Smooth muscle cell of the pulmonary artery (primary cell): Measurements from ENCODE around the gene DAGLB. TPM values are rescaled to one million over a fixed set of nuclear protein-coding genes. Genes with fewer than 3 reads are reported as not detected.

Experiments
- total RNA-seq: library from RNA; depleted of rRNA; stranded (reverse); fragments of >200 nt; gene quantifications from 2 replicates; pipeline ENCODE4 v1.2.3, GENCODE V29; 2014

The DAGLB gene, protein sequence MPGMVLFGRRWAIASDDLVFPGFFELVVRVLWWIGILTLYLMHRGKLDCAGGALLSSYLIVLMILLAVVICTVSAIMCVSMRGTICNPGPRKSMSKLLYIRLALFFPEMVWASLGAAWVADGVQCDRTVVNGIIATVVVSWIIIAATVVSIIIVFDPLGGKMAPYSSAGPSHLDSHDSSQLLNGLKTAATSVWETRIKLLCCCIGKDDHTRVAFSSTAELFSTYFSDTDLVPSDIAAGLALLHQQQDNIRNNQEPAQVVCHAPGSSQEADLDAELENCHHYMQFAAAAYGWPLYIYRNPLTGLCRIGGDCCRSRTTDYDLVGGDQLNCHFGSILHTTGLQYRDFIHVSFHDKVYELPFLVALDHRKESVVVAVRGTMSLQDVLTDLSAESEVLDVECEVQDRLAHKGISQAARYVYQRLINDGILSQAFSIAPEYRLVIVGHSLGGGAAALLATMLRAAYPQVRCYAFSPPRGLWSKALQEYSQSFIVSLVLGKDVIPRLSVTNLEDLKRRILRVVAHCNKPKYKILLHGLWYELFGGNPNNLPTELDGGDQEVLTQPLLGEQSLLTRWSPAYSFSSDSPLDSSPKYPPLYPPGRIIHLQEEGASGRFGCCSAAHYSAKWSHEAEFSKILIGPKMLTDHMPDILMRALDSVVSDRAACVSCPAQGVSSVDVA
- total RNA-seq: 18.3 and 21.2 TPM in 2 replicates

DNA sequence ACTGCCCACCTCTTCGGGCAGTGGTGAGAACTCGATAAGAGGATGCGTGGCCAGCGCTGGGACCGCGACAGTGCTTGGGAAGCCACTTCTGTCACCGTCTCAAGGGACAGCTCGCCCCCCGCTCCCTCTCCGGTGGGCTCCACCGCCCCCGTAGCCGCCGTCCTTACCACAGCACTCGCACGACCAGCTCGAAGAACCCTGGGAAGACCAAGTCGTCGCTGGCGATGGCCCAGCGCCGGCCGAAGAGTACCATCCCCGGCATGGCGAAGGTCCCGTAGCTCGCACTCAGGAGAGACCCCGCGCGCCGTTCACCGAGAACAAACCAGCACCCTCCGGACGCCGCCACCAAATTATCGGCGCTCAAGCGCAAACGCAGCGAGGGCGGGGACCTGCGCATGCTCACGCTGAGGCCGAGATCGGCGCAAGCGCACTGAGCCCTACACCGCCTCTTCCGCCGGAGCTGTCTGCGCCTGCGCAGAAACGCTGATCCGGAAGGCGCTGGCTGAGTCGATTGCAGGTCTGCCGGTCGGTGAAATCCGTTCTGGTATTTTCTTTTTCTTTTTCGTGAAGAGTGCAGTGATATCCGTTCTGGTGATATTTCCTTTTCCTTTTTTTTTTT, at the start of gene DAGLB:
TSS of gene DAGLB (minus strand) at position 374 of the 619 bp plus-strand sequence. CDS start at position 262, 112 bp downstream.

Other genes starting within 250 kb of the DAGLB start
- 42.6 and 63.0 TPM in 2 replicates for gene CYTH3, start 175.3 kb downstream of the DAGLB start, total RNA-seq
- 22.7 and 25.5 TPM in 2 replicates for gene FAM220A, start 99.0 kb downstream of the DAGLB start, total RNA-seq
- 62.7 and 72.3 TPM in 2 replicates for gene RAC1, start 73.4 kb downstream of the DAGLB start, total RNA-seq
- gene KDELR2, start 36.2 kb upstream of the DAGLB start, total RNA-seq: 232 and 334 TPM in 2 replicates
- gene GRID2IP, start 103.5 kb upstream of the DAGLB start, total RNA-seq: 0.07 TPM in 1 of 2 replicates, not detected in the other
- gene ZDHHC4, start 129.5 kb upstream of the DAGLB start, total RNA-seq: 71.8 and 75.7 TPM in 2 replicates
- 6.9 and 10.1 TPM in 2 replicates for gene INTS15, start 142.1 kb upstream of the DAGLB start, total RNA-seq
- gene ZNF853, start 167.7 kb upstream of the DAGLB start, total RNA-seq: 0.78 and 0.99 TPM in 2 replicates
- 14.7 and 22.7 TPM in 2 replicates for gene ZNF316, start 189.4 kb upstream of the DAGLB start, total RNA-seq